ENCODE measurements around the gene TMEM72.

The TMEM72 gene

GRCh38 chr10:44978570-44979280 is 67.6 kb downstream of the TMEM72 start, which contains the start of gene DEPP1:
Gene DEPP1, minus strand, starts transcription at chr10:44978809. Its CDS starts 779 bp downstream, at chr10:44978030.
- DNase-seq: peak in 40 of 56 donors; percentile 26 to 84 (median 54)

- DNase-seq: no peak
Measured at GRCh38 chr10:44979281-44980191, 68.4 kb downstream of the TMEM72 start.

DNA sequence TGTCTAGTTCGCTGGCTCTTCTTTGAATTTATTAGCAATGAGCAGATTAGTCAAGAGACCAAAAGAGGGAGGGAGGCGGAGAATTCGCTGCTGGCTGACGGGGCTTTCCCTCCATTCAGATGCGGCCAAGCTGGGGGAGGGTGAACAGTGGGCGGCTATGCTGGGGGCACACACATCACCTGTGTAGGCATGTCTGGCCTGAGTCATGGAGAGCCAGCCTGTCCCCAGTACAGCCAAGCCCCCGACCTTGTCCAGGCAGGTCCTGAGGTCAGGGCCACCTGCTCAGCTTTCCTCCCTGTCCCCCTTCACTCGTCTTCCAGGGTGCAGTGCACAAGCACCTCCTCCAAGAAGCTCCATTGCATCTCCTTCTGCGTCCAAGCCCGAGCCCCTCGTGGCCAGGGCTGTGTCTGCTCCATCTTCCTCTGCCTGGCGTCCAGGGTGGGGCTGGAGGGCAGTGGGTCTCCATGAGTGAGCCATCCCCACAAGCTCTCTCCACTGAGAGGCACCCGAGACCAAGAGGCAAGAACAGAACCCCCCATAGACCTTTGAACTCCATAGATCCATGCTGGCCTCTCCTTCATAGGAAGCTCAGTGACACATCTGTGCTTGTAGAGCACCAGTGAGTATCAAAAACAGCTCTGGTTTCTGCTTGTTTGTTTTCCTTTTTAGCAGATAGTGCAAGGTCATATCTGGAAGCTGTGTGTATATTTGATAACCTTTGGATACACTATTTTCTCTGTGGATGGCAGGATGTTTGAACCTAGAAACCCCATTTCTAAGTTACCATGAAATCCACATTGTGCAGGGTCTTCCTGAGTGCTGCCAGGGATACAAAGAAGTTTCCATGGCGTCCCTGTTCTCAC is 69.4 kb downstream of the TMEM72 start:
- DNase-seq: no peak

DNA sequence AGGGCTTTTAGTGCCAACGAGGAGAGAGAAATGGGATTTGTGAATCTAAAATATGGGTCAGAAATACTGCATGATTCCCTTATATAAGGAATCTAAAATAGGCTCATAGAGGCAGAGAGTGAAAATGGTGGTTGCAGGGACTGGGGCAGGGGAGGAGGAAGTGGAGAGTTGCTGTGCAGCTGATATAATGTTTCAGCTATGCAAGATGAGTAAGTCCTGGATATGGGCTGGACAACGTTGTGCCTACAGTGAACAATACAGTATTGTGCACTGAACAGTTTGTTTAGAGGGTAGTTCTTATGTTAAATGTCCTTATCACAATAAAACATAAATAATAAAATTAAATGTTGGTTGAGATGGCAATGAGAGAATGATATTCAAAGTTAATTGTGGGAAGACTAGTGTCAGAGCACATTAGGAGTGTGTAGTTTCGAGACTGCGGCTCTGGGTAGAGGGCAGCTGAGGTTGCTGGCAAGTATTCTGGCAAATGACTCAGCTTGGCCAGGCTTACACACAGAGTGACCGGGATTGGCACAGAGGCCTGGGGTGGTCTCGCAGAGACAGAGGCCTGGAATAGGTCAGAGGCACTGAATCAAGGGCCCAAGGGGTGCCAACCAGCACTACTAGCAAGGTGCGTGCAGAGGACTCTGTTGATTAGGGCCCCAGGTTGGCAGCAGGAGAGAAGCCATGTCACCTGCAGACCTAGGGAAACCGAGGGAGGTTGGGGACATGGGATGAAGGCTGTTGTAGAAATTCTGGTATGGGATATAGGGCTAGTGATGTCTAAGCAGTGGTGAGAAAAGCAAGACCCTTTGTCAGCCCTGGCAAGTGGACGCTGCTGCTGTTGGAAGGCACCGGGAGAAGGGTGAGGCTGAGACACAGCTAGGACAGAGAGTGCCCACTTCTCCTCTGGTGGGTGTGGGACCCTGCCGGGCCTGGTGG is 70.3 kb downstream of the TMEM72 start:
- peak in 11 of 56 donors; percentile 36 to 57 (median 41) for DNase-seq

DNA sequence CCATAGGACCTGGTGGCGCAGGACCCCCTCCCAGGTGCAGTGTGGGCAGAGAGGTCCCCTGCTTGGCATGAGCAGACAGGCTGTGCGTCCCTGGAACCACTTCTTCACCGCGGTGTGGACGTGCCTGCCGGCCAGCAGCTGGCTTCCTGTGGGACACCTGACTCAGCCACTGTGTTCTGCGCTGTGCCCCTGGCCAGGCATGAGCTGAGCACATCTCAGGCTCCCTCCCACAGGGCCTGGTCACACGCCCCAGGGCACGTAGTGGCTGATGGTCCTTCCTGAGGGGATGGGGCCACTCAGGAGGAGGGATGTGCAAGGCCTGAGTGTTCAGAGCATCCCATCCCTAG is 71.0 kb downstream of the TMEM72 start:
- DNase-seq: no peak

- no peak for DNase-seq
Measured at GRCh38 chr10:44982496-44982895, 71.4 kb downstream of the TMEM72 start.

DNA sequence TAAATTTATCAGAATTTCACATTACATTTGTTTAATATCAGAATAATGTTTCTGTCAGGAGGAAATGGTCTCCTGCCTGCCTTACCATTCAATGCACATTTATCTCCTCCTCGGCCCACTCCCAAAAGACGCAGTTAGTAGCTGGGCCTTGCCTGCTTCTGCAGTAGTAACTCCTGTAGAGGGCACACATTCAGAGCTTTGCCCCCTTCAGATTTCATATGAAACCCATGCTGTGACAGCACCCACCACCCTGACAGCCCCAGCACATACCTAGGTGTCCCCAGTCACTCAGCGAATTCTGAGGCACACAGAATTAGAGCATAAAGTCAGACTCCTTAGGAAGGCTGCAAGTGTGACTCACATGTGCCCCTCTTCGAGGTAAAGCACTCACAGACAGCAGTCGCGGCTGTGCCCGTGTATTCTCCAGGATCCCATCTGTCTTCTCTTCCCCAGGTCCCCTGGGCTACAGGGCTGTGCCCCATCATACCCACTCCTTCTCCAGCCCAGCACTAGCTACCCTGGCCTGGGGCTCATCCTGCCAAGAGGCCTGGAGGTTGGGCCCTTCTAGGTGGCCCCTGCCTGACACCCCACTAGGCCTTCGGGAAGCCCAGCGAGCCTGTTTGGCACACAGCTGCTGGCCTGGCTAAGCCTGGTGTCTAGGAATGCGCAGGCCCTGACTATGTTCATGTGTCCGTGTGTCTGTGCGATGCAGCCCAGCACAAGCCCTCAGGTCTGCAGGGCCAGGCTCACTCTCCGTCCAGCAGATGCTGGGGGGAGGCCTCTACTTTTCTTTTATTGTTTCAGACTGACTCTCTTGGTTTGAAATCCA is 72.1 kb downstream of the TMEM72 start:
- DNase-seq: no peak

GRCh38 chr10:44983895-44984278 is 72.8 kb downstream of the TMEM72 start:
- DNase-seq: no peak

GRCh38 chr10:44984671-44985101 is 73.5 kb downstream of the TMEM72 start:
- no peak for DNase-seq

DNA sequence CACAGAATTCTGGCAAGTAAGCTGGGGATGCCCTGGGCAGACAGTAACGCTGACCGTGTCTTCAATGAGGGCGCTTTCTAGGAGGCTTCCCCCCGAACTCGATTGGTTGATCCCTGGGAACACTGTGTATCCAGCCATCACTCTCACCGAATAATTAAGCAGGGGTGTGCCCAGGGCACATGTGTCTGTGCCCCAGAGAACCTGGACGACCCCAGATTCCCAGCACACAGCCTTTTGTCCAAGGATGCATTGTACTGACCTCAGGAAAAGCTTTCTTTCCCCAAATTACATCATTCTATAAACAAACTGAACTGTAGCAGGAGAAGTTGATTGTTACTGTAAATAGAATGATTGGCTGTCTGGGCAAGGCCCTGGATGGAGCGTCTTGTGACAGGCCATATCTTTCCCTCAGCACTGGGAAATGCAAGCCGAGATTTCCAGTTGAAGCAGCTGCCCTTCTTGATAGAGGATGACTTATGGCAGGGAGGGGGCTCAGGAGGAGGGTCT is 74.1 kb downstream of the TMEM72 start:
- no peak for DNase-seq

DNA sequence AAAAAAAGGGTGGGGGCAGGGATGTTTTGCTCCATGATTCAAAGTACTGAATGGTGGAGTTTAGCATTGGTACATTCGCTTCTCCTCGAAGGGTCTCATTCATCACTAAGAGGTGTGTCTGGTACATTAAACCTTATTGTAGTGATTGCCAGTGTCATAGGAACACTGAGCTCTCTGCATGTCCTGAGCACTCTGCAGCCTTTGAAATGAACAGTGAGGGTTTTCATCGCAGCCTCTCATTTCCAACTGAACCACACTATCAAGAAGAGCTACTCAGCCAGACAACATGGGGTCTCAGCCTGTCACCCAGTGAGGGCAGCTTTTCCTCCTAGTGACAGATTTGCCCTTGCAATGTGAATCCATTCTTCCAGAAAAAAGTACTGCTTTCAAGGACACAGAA is 75.0 kb downstream of the TMEM72 start:
- DNase-seq: no peak
